Ureter (tissue), 1 donor: ENCODE data around the gene RUVBL2. TPM values are rescaled to one million over a fixed set of nuclear protein-coding genes. Genes with fewer than 3 reads are reported as not detected.
"Not testable (repeated sequence)": the region's sequence is repeated elsewhere in the genome, so short reads cannot be mapped to it uniquely, and the experiment has no call there.

Experiments
- DNase-seq: peaks from one replicate; pipeline ENCODE4 v3.0.0-alpha.2; 2020; ENCODE audit warnings: low spot score
- total RNA-seq: library from RNA; stranded (reverse); gene quantifications from one replicate; pipeline ENCODE4 v1.2.4, GENCODE V29; 2023
- donor health status: DM: yes; HTN: yes; CAD: no.

RUVBL2 gene
- total RNA-seq, 1 donor from 2014 or later, result 66.7 TPM

GRCh38 chr19:49018388-49019241 lies 24.9 kb downstream of the RUVBL2 start:
- DNase-seq, result not testable (repeated sequence)

GRCh38 chr19:49019242-49019932 lies 25.7 kb downstream of the RUVBL2 start:
- peak; percentile 60 for DNase-seq

GRCh38 chr19:49020342-49020741 lies 26.7 kb downstream of the RUVBL2 start:
- DNase-seq, result no peak

GRCh38 chr19:49020931-49021895 lies 27.5 kb downstream of the RUVBL2 start:
- no peak for DNase-seq

- DNase-seq, result no peak
These were observed 28.4 kb downstream of the RUVBL2 start for GRCh38 chr19:49022116-49022515.

GRCh38 chr19:49024233-49024632 lies 30.5 kb downstream of the RUVBL2 start, which contains the start of gene CGB3:
Gene CGB3, minus strand, starts transcription at chr19:49024333. Its CDS starts 362 bp downstream, at chr19:49023971.
- DNase-seq, result not testable (repeated sequence)

- DNase-seq, result not testable (repeated sequence)
These were observed 31.4 kb downstream of the RUVBL2 start for GRCh38 chr19:49025088-49025487.

GRCh38 chr19:49025599-49025998 lies 31.9 kb downstream of the RUVBL2 start:
- not testable (repeated sequence) for DNase-seq

- DNase-seq, result not testable (repeated sequence)
These were observed 35.0 kb downstream of the RUVBL2 start for GRCh38 chr19:49028686-49029085.

- not testable (repeated sequence) for DNase-seq
These were observed 36.1 kb downstream of the RUVBL2 start for GRCh38 chr19:49029749-49030148.

GRCh38 chr19:49030323-49030722 lies 36.6 kb downstream of the RUVBL2 start:
- DNase-seq, result not testable (repeated sequence)

GRCh38 chr19:49031642-49032301 lies 38.1 kb downstream of the RUVBL2 start, which contains the start of gene CGB2:
Gene CGB2, plus strand, starts transcription at chr19:49031890. Its CDS starts 206 bp downstream, at chr19:49032096.
- not testable (repeated sequence) for DNase-seq

GRCh38 chr19:49036815-49037214 lies 43.1 kb downstream of the RUVBL2 start, which contains the start of gene CGB1:
Gene CGB1, minus strand, starts transcription at chr19:49036895. Its CDS starts 184 bp downstream, at chr19:49036711.
- DNase-seq, result not testable (repeated sequence)

GRCh38 chr19:49038111-49038510 lies 44.4 kb downstream of the RUVBL2 start:
- DNase-seq, result not testable (repeated sequence)

- not testable (repeated sequence) for DNase-seq
These were observed 45.0 kb downstream of the RUVBL2 start for GRCh38 chr19:49038557-49039276.

- DNase-seq, result not testable (repeated sequence)
These were observed 46.0 kb downstream of the RUVBL2 start for GRCh38 chr19:49039736-49040135.

GRCh38 chr19:49042177-49042576 lies 48.5 kb downstream of the RUVBL2 start:
- no peak for DNase-seq

GRCh38 chr19:49042666-49043065 lies 49.0 kb downstream of the RUVBL2 start:
- DNase-seq, result not testable (repeated sequence)

- not testable (repeated sequence) for DNase-seq
These were observed 49.9 kb downstream of the RUVBL2 start, which contains the start of gene CGB5 for GRCh38 chr19:49043548-49043947. Gene CGB5, plus strand, starts transcription at chr19:49043848. Its CDS starts 362 bp downstream, at chr19:49044210.

GRCh38 chr19:49049011-49049410 lies 55.3 kb downstream of the RUVBL2 start, which contains the start of gene CGB8:
Gene CGB8, minus strand, starts transcription at chr19:49049111. Its CDS starts 372 bp downstream, at chr19:49048739.
- DNase-seq, result not testable (repeated sequence)
